PC-3 (cell line): ENCODE data around the gene MBLAC1. TPM values are rescaled to one million over a fixed set of nuclear protein-coding genes. Genes with fewer than 3 reads are reported as not detected.
A peak's percentile ranks its signal among the peaks of the same experiment; 100 is the strongest.

Experiments
- ATAC-seq: fragments of 200-7000 bp; cut with Tn5 transposase; 2 replicates; pipeline ENCODE4 v1.9.1; 2020; ENCODE audit warnings: mild to moderate bottlenecking, moderate library complexity
- BruUV-seq: library from RNA; stranded (reverse); fragments of 400-500 nt; replicated peaks from 2 replicates; lab custom pipeline; 2021; lab: Mats Ljungman, UMichigan
- CTCF ChIA-PET: fragments of 300-600 bp; sonication (Branson Sonifier 250); formaldehyde crosslinking; loops from one replicate; lab custom pipeline; 2022; ENCODE audit warnings: antibody characterized with exemption; lab: Charles Lee
- POLR2A ChIA-PET: fragments of 300-600 bp; sonication (Branson Sonifier 250); formaldehyde crosslinking; loops from one replicate; lab custom pipeline; 2022; ENCODE audit warnings: antibody characterized with exemption; ENCODE audit not compliant: unreplicated experiment; lab: Charles Lee
- DNase-seq: peaks from one replicate; pipeline ENCODE4 v3.0.0-alpha.2; 2015
- H2AFZ ChIP-seq: fragments of 300-600 bp; sonication (generic); 2 replicates; pipeline ENCODE4 v1.6.0; 2016; ENCODE audit warnings: antibody characterized with exemption, low read length
- H3F3A ChIP-seq: fragments of 300-600 bp; sonication (generic); one replicate; pipeline ENCODE4 v1.6.0; 2017; ENCODE audit warnings: antibody characterized with exemption, low read length, control low read depth, mild to moderate bottlenecking; ENCODE audit not compliant: unreplicated experiment
- H3K27ac ChIP-seq: fragments of 300-600 bp; sonication (generic); 2 replicates; pipeline ENCODE4 v1.5.1; 2016; ENCODE audit warnings: mild to moderate bottlenecking, low read length
- H3K27me3 ChIP-seq: fragments of 300-600 bp; sonication (generic); 2 replicates; pipeline ENCODE4 v1.6.1; 2016; ENCODE audit warnings: low read length, mixed read lengths
- H3K36me3 ChIP-seq: fragments of 300-600 bp; sonication (generic); 2 replicates; pipeline ENCODE4 v1.6.1; 2016; ENCODE audit warnings: low read depth, mixed run types, low read length, mixed read lengths
- H3K4me1 ChIP-seq: fragments of 300-600 bp; sonication (generic); 2 replicates; pipeline ENCODE4 v1.5.1; 2016; ENCODE audit warnings: low read length; ENCODE audit not compliant: insufficient read depth
- H3K4me2 ChIP-seq: fragments of 300-600 bp; sonication (generic); 2 replicates; pipeline ENCODE4 v1.6.0; 2016; ENCODE audit warnings: low read length
- H3K4me3 ChIP-seq: fragments of 300-600 bp; sonication (generic); 2 replicates; pipeline ENCODE4 v1.5.1; 2016; ENCODE audit warnings: mild to moderate bottlenecking, low read length, mixed read lengths
- H3K79me2 ChIP-seq: fragments of 300-600 bp; sonication (generic); 2 replicates; pipeline ENCODE4 v1.6.1; 2017; ENCODE audit warnings: low read length, mixed read lengths
- H3K9ac ChIP-seq: fragments of 300-600 bp; sonication (generic); 2 replicates; pipeline ENCODE4 v1.6.0; 2016; ENCODE audit warnings: mild to moderate bottlenecking, low read length
- H3K9me2 ChIP-seq: fragments of 300-600 bp; sonication (generic); replicated peaks from 2 replicates; pipeline ENCODE4 v1.6.1; 2016; ENCODE audit warnings: mixed run types, low read length, mixed read lengths
- H3K9me3 ChIP-seq: fragments of 300-600 bp; sonication (generic); 2 replicates; pipeline ENCODE4 v1.6.1; 2016; ENCODE audit warnings: low read length, mixed read lengths
- H4K20me1 ChIP-seq: fragments of 300-600 bp; sonication (generic); 2 replicates; pipeline ENCODE4 v1.6.1; 2016; ENCODE audit warnings: low read length, mixed read lengths
- CTCF ChIP-seq: fragments of 300-600 bp; sonication (generic); conservative IDR thresholded peaks from 2 replicates; pipeline ENCODE4 v1.5.1; 2017; ENCODE audit warnings: antibody characterized with exemption, low read depth, mild to moderate bottlenecking, low read length
- EZH2 ChIP-seq: fragments of 300-600 bp; sonication (generic); IDR thresholded peaks from one replicate; pipeline ENCODE4 v1.6.1; 2017; ENCODE audit warnings: antibody characterized with exemption, mild to moderate bottlenecking, low read length; ENCODE audit not compliant: unreplicated experiment
- EZH2phosphoT487 ChIP-seq: fragments of 300-600 bp; sonication (generic); IDR thresholded peaks from 2 replicates; pipeline ENCODE4 v1.6.1; 2018; ENCODE audit warnings: mild to moderate bottlenecking, antibody characterized with exemption, low read length, borderline replicate concordance
- intact Hi-C: fragments of 100-400 bp; cut with micrococcal nuclease; formaldehyde crosslinking; loops from 2 replicates; pipeline ENCODE4 v1.9.0; 2023
- total RNA-seq: library from RNA; depleted of rRNA; stranded (reverse); fragments of >200 nt; gene quantifications from 2 replicates; pipeline ENCODE4 v1.2.3, GENCODE V29; 2014

MBLAC1 gene
- total RNA-seq, 1 experiment from 2014 or later = 2.7 TPM

- DNase-seq = peak; percentile 63
- Histone ChIP-seq H3K79me2 (peaks cover 22% of the 10 kb centered on the region), H3K9me3 (no peaks in the 10 kb centered on the region), H3K27ac (peak within 1 kb of the TSS; percentile 59), H3K9ac (peak within 1 kb of the TSS; percentile 94), H2AFZ (peak within 1 kb of the TSS; percentile 95), H3K4me1 (peaks cover 29% of the 10 kb centered on the region), H3F3A (no peaks in the 10 kb centered on the region), H3K9me2 (no peaks in the 10 kb centered on the region), H3K4me3 (peak within 1 kb of the TSS; percentile 88), H3K36me3 (peaks cover 26% of the 10 kb centered on the region), H3K4me2 (peak within 1 kb of the TSS; percentile 86), H3K27me3 (no peaks in the 10 kb centered on the region), H4K20me1 (peaks cover 4% of the 10 kb centered on the region; the same call in 1 of the 2 replicates)
- intact Hi-C loops = loop anchor here (1.0 kb wide), 1 partner anchor 11 kb away; no protein-coding TSS in a partner anchor
- CTCF ChIA-PET = no interaction called here
- TSS peak; percentile 65 for BruUV-seq
- TF ChIP-seq EZH2phosphoT487 (no peak), EZH2 (no peak), CTCF (no peak)
- peak; percentile 60 for ATAC-seq
- POLR2A ChIA-PET = no interaction called here
Observed at GRCh38 chr7:100088621-100089457, 37.9 kb upstream of the MBLAC1 start, which contains the start of gene COPS6. COPS6 (plus strand) TSS chr7:100088969; CDS start chr7:100088991, 22 bp downstream.

GRCh38 chr7:100089458-100090196 is 37.1 kb upstream of the MBLAC1 start:
- H3K27ac ChIP-seq = peak overlapping the region; percentile 59
- intact Hi-C loops = loop anchor here (1.0 kb wide), 1 partner anchor 11 kb away; no protein-coding TSS in a partner anchor
- H3K4me1 ChIP-seq = peaks cover 29% of the 10 kb centered on the region
- no peak for TF ChIP-seq EZH2phosphoT487
- peak overlapping the region; percentile 86 for H3K4me2 ChIP-seq
- peaks cover 4% of the 10 kb centered on the region; the same call in 1 of the 2 replicates for H4K20me1 ChIP-seq
- H3K27me3 ChIP-seq = no peaks in the 10 kb centered on the region
- H3F3A ChIP-seq = no peaks in the 10 kb centered on the region
- no peaks in the 10 kb centered on the region for H3K9me2 ChIP-seq
- peak overlapping the region; percentile 94 for H3K9ac ChIP-seq
- ChIA-PET CTCF (no interaction called here), POLR2A (no interaction called here)
- H2AFZ ChIP-seq = peak overlapping the region; percentile 95
- peak overlapping the region; percentile 88 for H3K4me3 ChIP-seq
- H3K36me3 ChIP-seq = peaks cover 34% of the 10 kb centered on the region
- no peaks in the 10 kb centered on the region for H3K9me3 ChIP-seq
- peaks cover 25% of the 10 kb centered on the region for H3K79me2 ChIP-seq
- ATAC-seq (no peak), DNase-seq (no peak)
- no TSS peak for BruUV-seq
